ENCODE results near the gene ZNF835.

- no peak for TF ChIP-seq CTCF (IDR thresholded peaks at IDR 0.05; ENCODE audit: low read depth, low read length)
- no peak for TF ChIP-seq POLR2A (IDR thresholded peaks at IDR 0.05; ENCODE audit: extremely low read depth, insufficient read length)
- TF ChIP-seq MAX (IDR thresholded peaks at IDR 0.05; ENCODE audit: low read depth, low read length) = no peak
- no peak for TF ChIP-seq MYC (IDR thresholded peaks at IDR 0.05; ENCODE audit: low read depth, low read length)
Observed at GRCh38 chr19:56643460-56643955, 28.0 kb downstream of the ZNF835 start.

All from NB4 (cell line).